ENCODE data around the gene BCAS3. TPM values are rescaled to one million over a fixed set of nuclear protein-coding genes. Genes with fewer than 3 reads are reported as not detected.

BCAS3 gene
- total and polyA plus RNA-seq, 3 experiments from 2014 or later: 10.7 to 35.3 (median 13.5) TPM

- no peaks in the 10 kb centered on the region for H3K4me1 Mint-ChIP-seq
- ChIA-PET POLR2A (no interaction called here), CTCF (no interaction called here)
- Histone ChIP-seq H3K27me3 (ENCODE audit: insufficient read depth, low read length, poor library complexity, severe bottlenecking) (no peaks in the 10 kb centered on the region), H3K36me3 (ENCODE audit: insufficient read depth, low read length) (no peaks in the 10 kb centered on the region), H3K27ac (ENCODE audit: low read depth, low read length) (no peak overlapping the region), H3K9me3 (ENCODE audit: low read length) (no peaks in the 10 kb centered on the region), H3K4me1 (ENCODE audit: insufficient read depth, low read length) (no peaks in the 10 kb centered on the region), H3K4me3 (ENCODE audit: low read length) (no peak overlapping the region)
- peaks cover 5 to 19% (median 12%) of the 10 kb centered on the region in 3 donors for H3K36me3 Mint-ChIP-seq
- H3K4me3 Mint-ChIP-seq: no peak overlapping the region
- DNase-seq: no peak
- H3K9me3 Mint-ChIP-seq: no peaks in the 10 kb centered on the region
- no peaks in the 10 kb centered on the region for H3K27me3 Mint-ChIP-seq
- H3K27ac Mint-ChIP-seq: no peak overlapping the region
Measured at GRCh38 chr17:60908324-60908723, 230.7 kb downstream of the BCAS3 start.

GRCh38 chr17:60909405-60909804, 231.8 kb downstream of the BCAS3 start:
- POLR2A ChIA-PET: no interaction called here
- Mint-ChIP-seq H3K4me1 (no peaks in the 10 kb centered on the region), H3K27ac (no peak overlapping the region), H3K36me3 (peaks cover 12 to 18% (median 16%) of the 10 kb centered on the region in 3 donors), H3K4me3 (no peak overlapping the region), H3K27me3 (no peaks in the 10 kb centered on the region), H3K9me3 (no peaks in the 10 kb centered on the region)
- CTCF ChIA-PET: no interaction called here
- no peaks in the 10 kb centered on the region for H3K9me3 ChIP-seq (ENCODE audit: low read length)
- no peaks in the 10 kb centered on the region for H3K4me1 ChIP-seq (ENCODE audit: insufficient read depth, low read length)
- no peak overlapping the region for H3K27ac ChIP-seq (ENCODE audit: low read depth, low read length)
- no peak overlapping the region for H3K4me3 ChIP-seq (ENCODE audit: low read length)
- H3K27me3 ChIP-seq (ENCODE audit: insufficient read depth, low read length, poor library complexity, severe bottlenecking): no peaks in the 10 kb centered on the region
- DNase-seq: no peak
- H3K36me3 ChIP-seq (ENCODE audit: insufficient read depth, low read length): no peaks in the 10 kb centered on the region

GRCh38 chr17:60910415-60910814, 232.8 kb downstream of the BCAS3 start:
- Mint-ChIP-seq H3K27ac (no peak overlapping the region), H3K4me1 (no peaks in the 10 kb centered on the region), H3K36me3 (peaks cover 15 to 20% (median 16%) of the 10 kb centered on the region in 3 donors), H3K27me3 (no peaks in the 10 kb centered on the region), H3K4me3 (no peak overlapping the region), H3K9me3 (peaks cover 0 to 3% (median 0%) of the 10 kb centered on the region in 5 donors)
- no peak overlapping the region for H3K27ac ChIP-seq (ENCODE audit: low read depth, low read length)
- H3K4me1 ChIP-seq (ENCODE audit: insufficient read depth, low read length): no peaks in the 10 kb centered on the region
- CTCF ChIA-PET: no interaction called here
- DNase-seq: no peak
- H3K4me3 ChIP-seq (ENCODE audit: low read length): no peak overlapping the region
- POLR2A ChIA-PET: no interaction called here
- H3K9me3 ChIP-seq (ENCODE audit: low read length): no peaks in the 10 kb centered on the region
- H3K27me3 ChIP-seq (ENCODE audit: insufficient read depth, low read length, poor library complexity, severe bottlenecking): no peaks in the 10 kb centered on the region
- H3K36me3 ChIP-seq (ENCODE audit: insufficient read depth, low read length): no peaks in the 10 kb centered on the region

DNA sequence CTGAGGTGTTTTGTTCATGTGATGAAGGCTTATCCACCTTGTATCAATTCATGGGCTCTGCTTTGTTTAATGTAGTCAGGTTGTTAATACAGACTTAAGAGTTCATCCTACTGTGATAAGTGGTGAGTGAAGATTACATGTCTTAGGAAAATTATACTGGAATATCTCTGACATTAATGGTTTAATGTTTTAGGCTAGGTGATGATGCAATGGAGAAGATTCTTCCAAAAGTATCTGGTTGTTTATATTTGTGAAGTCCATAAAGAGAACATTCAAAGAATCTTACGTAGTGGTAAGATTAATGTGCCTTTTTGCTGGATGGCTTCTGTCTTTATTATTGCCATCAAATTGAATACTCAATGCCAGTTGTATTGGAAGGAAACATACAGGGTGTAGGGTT, 236.4 kb downstream of the BCAS3 start:
- H3K9me3 Mint-ChIP-seq: peaks cover 6 to 8% (median 7%) of the 10 kb centered on the region in 5 donors
- H3K27me3 Mint-ChIP-seq: no peaks in the 10 kb centered on the region
- no peaks in the 10 kb centered on the region for H3K4me1 Mint-ChIP-seq
- no peaks in the 10 kb centered on the region for H3K27me3 ChIP-seq (ENCODE audit: insufficient read depth, low read length, poor library complexity, severe bottlenecking)
- no peak overlapping the region for H3K4me3 Mint-ChIP-seq
- H3K27ac ChIP-seq (ENCODE audit: low read depth, low read length): no peak overlapping the region
- peaks cover 20 to 34% (median 25%) of the 10 kb centered on the region in 3 donors for H3K36me3 Mint-ChIP-seq
- H3K36me3 ChIP-seq (ENCODE audit: insufficient read depth, low read length): no peaks in the 10 kb centered on the region
- H3K9me3 ChIP-seq (ENCODE audit: low read length): no peaks in the 10 kb centered on the region
- no peak overlapping the region for H3K27ac Mint-ChIP-seq
- H3K4me3 ChIP-seq (ENCODE audit: low read length): no peak overlapping the region
- H3K4me1 ChIP-seq (ENCODE audit: insufficient read depth, low read length): no peaks in the 10 kb centered on the region
- DNase-seq: no peak
- CTCF ChIA-PET: no interaction called here
- POLR2A ChIA-PET: no interaction called here

DNA sequence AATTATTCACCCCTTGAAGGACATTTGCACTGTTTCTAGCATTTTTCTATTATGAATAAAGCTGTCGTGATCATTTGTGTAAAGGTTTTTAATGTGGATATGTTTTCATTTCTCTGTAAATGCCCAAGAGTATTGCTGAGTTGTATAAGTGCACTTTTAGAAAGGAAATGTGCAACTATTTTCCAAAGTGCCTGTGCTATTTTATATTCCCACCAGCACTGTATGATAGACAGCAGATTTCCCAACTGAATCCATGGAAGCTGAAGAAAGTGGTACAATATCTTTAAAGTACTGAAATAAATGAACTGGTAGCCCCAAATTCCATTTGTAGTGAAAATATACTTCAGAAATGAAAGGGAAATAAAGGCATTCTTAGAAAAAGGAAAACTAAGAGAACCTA, 238.4 kb downstream of the BCAS3 start:
- Histone ChIP-seq H3K9me3 (ENCODE audit: low read length) (no peaks in the 10 kb centered on the region), H3K27me3 (ENCODE audit: insufficient read depth, low read length, poor library complexity, severe bottlenecking) (no peaks in the 10 kb centered on the region), H3K27ac (ENCODE audit: low read depth, low read length) (no peak overlapping the region), H3K4me1 (ENCODE audit: insufficient read depth, low read length) (no peaks in the 10 kb centered on the region), H3K36me3 (ENCODE audit: insufficient read depth, low read length) (no peaks in the 10 kb centered on the region), H3K4me3 (ENCODE audit: low read length) (no peak overlapping the region)
- no peak for DNase-seq
- Mint-ChIP-seq H3K4me1 (no peaks in the 10 kb centered on the region), H3K9me3 (peaks cover 6 to 8% (median 7%) of the 10 kb centered on the region in 5 donors), H3K27ac (no peak overlapping the region), H3K27me3 (no peaks in the 10 kb centered on the region), H3K36me3 (peaks cover 18 to 36% (median 28%) of the 10 kb centered on the region in 3 donors), H3K4me3 (no peak overlapping the region)
- CTCF ChIA-PET: no interaction called here
- POLR2A ChIA-PET: no interaction called here

DNA sequence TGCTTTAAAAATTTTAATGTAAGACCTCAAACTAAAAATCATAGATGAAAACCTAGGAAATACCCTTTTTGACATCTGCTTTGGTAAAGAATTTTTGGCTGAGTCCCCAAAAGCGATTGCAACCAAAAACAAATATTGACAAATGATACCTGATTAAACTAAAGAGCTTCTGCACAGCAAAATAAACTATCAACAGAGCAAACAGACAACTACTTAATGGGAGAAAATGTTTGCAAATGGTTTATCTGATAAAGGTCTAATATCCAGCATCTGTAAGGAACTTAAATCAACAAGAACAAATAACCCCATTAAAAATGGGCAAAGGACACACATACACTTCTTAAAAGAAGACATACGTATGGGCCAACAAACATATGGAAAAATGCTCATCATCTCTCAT, 242.5 kb downstream of the BCAS3 start:
- Mint-ChIP-seq H3K4me3 (no peak overlapping the region), H3K9me3 (peaks cover 6 to 7% (median 6%) of the 10 kb centered on the region in 5 donors), H3K27ac (no peak overlapping the region), H3K27me3 (no peaks in the 10 kb centered on the region), H3K4me1 (no peaks in the 10 kb centered on the region), H3K36me3 (peaks cover 13 to 30% (median 20%) of the 10 kb centered on the region in 3 donors)
- H3K4me1 ChIP-seq (ENCODE audit: insufficient read depth, low read length): no peaks in the 10 kb centered on the region
- no peaks in the 10 kb centered on the region for H3K36me3 ChIP-seq (ENCODE audit: insufficient read depth, low read length)
- no peak for DNase-seq
- no peak overlapping the region for H3K4me3 ChIP-seq (ENCODE audit: low read length)
- CTCF ChIA-PET: no interaction called here
- no peaks in the 10 kb centered on the region for H3K9me3 ChIP-seq (ENCODE audit: low read length)
- POLR2A ChIA-PET: no interaction called here
- H3K27ac ChIP-seq (ENCODE audit: low read depth, low read length): no peak overlapping the region
- no peaks in the 10 kb centered on the region for H3K27me3 ChIP-seq (ENCODE audit: insufficient read depth, low read length, poor library complexity, severe bottlenecking)

DNA sequence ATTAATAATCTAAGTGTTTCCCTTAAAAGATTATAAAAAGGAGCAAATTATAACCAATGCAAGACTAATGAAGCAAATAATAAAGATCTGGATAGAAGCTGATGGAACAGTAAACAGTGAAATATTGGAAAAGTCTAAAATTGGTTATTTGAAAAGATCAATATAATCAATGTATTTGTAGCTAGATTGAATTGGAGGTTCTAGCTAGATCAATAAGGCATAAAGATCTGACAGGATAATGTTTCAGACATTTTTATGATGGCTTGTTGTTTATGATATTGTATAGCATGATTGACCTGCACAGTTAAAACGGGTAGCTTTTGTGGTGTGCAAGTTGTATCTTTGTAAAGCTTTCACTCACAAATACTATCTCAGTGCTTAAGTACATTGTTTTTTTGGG, 245.3 kb downstream of the BCAS3 start:
- POLR2A ChIA-PET: no interaction called here
- no peak overlapping the region for H3K27ac Mint-ChIP-seq
- Histone ChIP-seq H3K36me3 (ENCODE audit: insufficient read depth, low read length) (no peaks in the 10 kb centered on the region), H3K27ac (ENCODE audit: low read depth, low read length) (no peak overlapping the region), H3K9me3 (ENCODE audit: low read length) (no peaks in the 10 kb centered on the region), H3K4me3 (ENCODE audit: low read length) (no peak overlapping the region), H3K4me1 (ENCODE audit: insufficient read depth, low read length) (no peaks in the 10 kb centered on the region), H3K27me3 (ENCODE audit: insufficient read depth, low read length, poor library complexity, severe bottlenecking) (no peaks in the 10 kb centered on the region)
- peaks cover 7 to 13% (median 12%) of the 10 kb centered on the region in 3 donors for H3K36me3 Mint-ChIP-seq
- H3K27me3 Mint-ChIP-seq: no peaks in the 10 kb centered on the region
- CTCF ChIA-PET: no interaction called here
- DNase-seq: no peak
- no peak overlapping the region for H3K4me3 Mint-ChIP-seq
- H3K9me3 Mint-ChIP-seq: peaks cover 0 to 2% (median 0%) of the 10 kb centered on the region in 5 donors
- H3K4me1 Mint-ChIP-seq: no peaks in the 10 kb centered on the region

- no peaks in the 10 kb centered on the region for H3K4me1 Mint-ChIP-seq
- H3K27me3 ChIP-seq (ENCODE audit: insufficient read depth, low read length, poor library complexity, severe bottlenecking): no peaks in the 10 kb centered on the region
- H3K9me3 ChIP-seq (ENCODE audit: low read length): no peaks in the 10 kb centered on the region
- H3K4me1 ChIP-seq (ENCODE audit: insufficient read depth, low read length): no peaks in the 10 kb centered on the region
- H3K36me3 ChIP-seq (ENCODE audit: insufficient read depth, low read length): no peaks in the 10 kb centered on the region
- CTCF ChIA-PET: no interaction called here
- no peak overlapping the region for H3K27ac ChIP-seq (ENCODE audit: low read depth, low read length)
- no peaks in the 10 kb centered on the region for H3K9me3 Mint-ChIP-seq
- no peak for DNase-seq
- H3K27me3 Mint-ChIP-seq: no peaks in the 10 kb centered on the region
- POLR2A ChIA-PET: no interaction called here
- H3K4me3 Mint-ChIP-seq: no peak overlapping the region
- H3K27ac Mint-ChIP-seq: no peak overlapping the region
- no peak overlapping the region for H3K4me3 ChIP-seq (ENCODE audit: low read length)
- H3K36me3 Mint-ChIP-seq: peaks cover 2 to 9% (median 4%) of the 10 kb centered on the region in 3 donors
Measured at GRCh38 chr17:60926466-60927183, 249.0 kb downstream of the BCAS3 start.
